ENCODE data around the gene SGK2.

The SGK2 gene

GRCh38 chr20:43558412-43559146 lies at the start of gene SGK2:
SGK2 (plus strand) TSS chr20:43559027; CDS start chr20:43566496, 7,469 bp downstream.
- H3K9me3 ChIP-seq (ENCODE audit: control insufficient read depth, insufficient read depth, low read length), result no peaks in the 10 kb centered on the region
- H3K36me3 ChIP-seq (ENCODE audit: insufficient read depth, low read length), result no peaks in the 10 kb centered on the region
- H3K9ac ChIP-seq (ENCODE audit: low read depth, low read length), result no peak within 1 kb of the TSS
- H3K4me1 ChIP-seq (ENCODE audit: insufficient read depth, low read length), result peaks cover 8% of the 10 kb centered on the region; the same call in 1 of the 2 replicates

- Histone ChIP-seq H3K36me3 (ENCODE audit: insufficient read depth, low read length) (no peaks in the 10 kb centered on the region), H3K9ac (ENCODE audit: low read depth, low read length) (no peak overlapping the region), H3K4me1 (ENCODE audit: insufficient read depth, low read length) (peaks cover 4% of the 10 kb centered on the region; the same call in 1 of the 2 replicates), H3K9me3 (ENCODE audit: control insufficient read depth, insufficient read depth, low read length) (no peaks in the 10 kb centered on the region)
Observed at GRCh38 chr20:43511879-43512278, 46.9 kb upstream of the SGK2 start.

- peak overlapping the region; percentile 52 for H3K9ac ChIP-seq (ENCODE audit: low read depth, low read length)
- H3K36me3 ChIP-seq (ENCODE audit: insufficient read depth, low read length), result peaks cover 3% of the 10 kb centered on the region; the same call in 1 of the 2 replicates
- peaks cover 4% of the 10 kb centered on the region; the same call in 1 of the 2 replicates for H3K4me1 ChIP-seq (ENCODE audit: insufficient read depth, low read length)
- no peaks in the 10 kb centered on the region for H3K9me3 ChIP-seq (ENCODE audit: control insufficient read depth, insufficient read depth, low read length)
Observed at GRCh38 chr20:43513372-43513930, 45.4 kb upstream of the SGK2 start.

- peak overlapping the region; percentile 55 for H3K9ac ChIP-seq (ENCODE audit: low read depth, low read length)
- H3K9me3 ChIP-seq (ENCODE audit: control insufficient read depth, insufficient read depth, low read length), result no peaks in the 10 kb centered on the region
- H3K4me1 ChIP-seq (ENCODE audit: insufficient read depth, low read length), result peaks cover under 1% of the 10 kb centered on the region; the same call in 1 of the 2 replicates
- H3K36me3 ChIP-seq (ENCODE audit: insufficient read depth, low read length), result peaks cover 3% of the 10 kb centered on the region; the same call in 1 of the 2 replicates
Observed at GRCh38 chr20:43513931-43514647, 44.7 kb upstream of the SGK2 start.

GRCh38 chr20:43514648-43514999 lies 44.2 kb upstream of the SGK2 start:
- Histone ChIP-seq H3K9ac (ENCODE audit: low read depth, low read length) (peak overlapping the region; percentile 55; the same call in 1 of the 2 replicates), H3K9me3 (ENCODE audit: control insufficient read depth, insufficient read depth, low read length) (no peaks in the 10 kb centered on the region)

GRCh38 chr20:43515628-43516027 lies 43.2 kb upstream of the SGK2 start:
- no peaks in the 10 kb centered on the region for H3K4me1 ChIP-seq (ENCODE audit: insufficient read depth, low read length)
- H3K9ac ChIP-seq (ENCODE audit: low read depth, low read length), result peak overlapping the region; percentile 55; the same call in 1 of the 2 replicates

More at GRCh38 chr20:43514648-43514999, 44.2 kb upstream of the SGK2 start:
- H3K36me3 ChIP-seq (ENCODE audit: insufficient read depth, low read length), result peaks cover 3% of the 10 kb centered on the region; the same call in 1 of the 2 replicates
- no peaks in the 10 kb centered on the region for H3K4me1 ChIP-seq (ENCODE audit: insufficient read depth, low read length)

GRCh38 chr20:43516251-43516824 lies 42.5 kb upstream of the SGK2 start:
- Histone ChIP-seq H3K9me3 (ENCODE audit: control insufficient read depth, insufficient read depth, low read length) (no peaks in the 10 kb centered on the region), H3K9ac (ENCODE audit: low read depth, low read length) (no peak overlapping the region), H3K36me3 (ENCODE audit: insufficient read depth, low read length) (peaks cover 3% of the 10 kb centered on the region; the same call in 1 of the 2 replicates), H3K4me1 (ENCODE audit: insufficient read depth, low read length) (no peaks in the 10 kb centered on the region)

More at GRCh38 chr20:43515628-43516027, 43.2 kb upstream of the SGK2 start:
- Histone ChIP-seq H3K9me3 (ENCODE audit: control insufficient read depth, insufficient read depth, low read length) (no peaks in the 10 kb centered on the region), H3K36me3 (ENCODE audit: insufficient read depth, low read length) (peaks cover 3% of the 10 kb centered on the region; the same call in 1 of the 2 replicates)

GRCh38 chr20:43520074-43520630 lies 38.7 kb upstream of the SGK2 start:
- Histone ChIP-seq H3K9me3 (ENCODE audit: control insufficient read depth, insufficient read depth, low read length) (no peaks in the 10 kb centered on the region), H3K4me1 (ENCODE audit: insufficient read depth, low read length) (no peaks in the 10 kb centered on the region), H3K9ac (ENCODE audit: low read depth, low read length) (no peak overlapping the region), H3K36me3 (ENCODE audit: insufficient read depth, low read length) (peaks cover 3% of the 10 kb centered on the region; the same call in 1 of the 2 replicates)

GRCh38 chr20:43525021-43525420 lies 33.8 kb upstream of the SGK2 start:
- Histone ChIP-seq H3K9ac (ENCODE audit: low read depth, low read length) (no peak overlapping the region), H3K4me1 (ENCODE audit: insufficient read depth, low read length) (no peaks in the 10 kb centered on the region), H3K9me3 (ENCODE audit: control insufficient read depth, insufficient read depth, low read length) (no peaks in the 10 kb centered on the region)

GRCh38 chr20:43528258-43528875 lies 30.5 kb upstream of the SGK2 start:
- H3K36me3 ChIP-seq (ENCODE audit: insufficient read depth, low read length), result peaks cover 3% of the 10 kb centered on the region; the same call in 1 of the 2 replicates
- H3K9ac ChIP-seq (ENCODE audit: low read depth, low read length), result no peak overlapping the region
- no peaks in the 10 kb centered on the region for H3K9me3 ChIP-seq (ENCODE audit: control insufficient read depth, insufficient read depth, low read length)
- no peaks in the 10 kb centered on the region for H3K4me1 ChIP-seq (ENCODE audit: insufficient read depth, low read length)

More at GRCh38 chr20:43525021-43525420, 33.8 kb upstream of the SGK2 start:
- H3K36me3 ChIP-seq (ENCODE audit: insufficient read depth, low read length), result peaks cover 3% of the 10 kb centered on the region; the same call in 1 of the 2 replicates

GRCh38 chr20:43529051-43529450 lies 29.8 kb upstream of the SGK2 start:
- peaks cover 3% of the 10 kb centered on the region; the same call in 1 of the 2 replicates for H3K36me3 ChIP-seq (ENCODE audit: insufficient read depth, low read length)
- no peaks in the 10 kb centered on the region for H3K4me1 ChIP-seq (ENCODE audit: insufficient read depth, low read length)
- no peak overlapping the region for H3K9ac ChIP-seq (ENCODE audit: low read depth, low read length)
- no peaks in the 10 kb centered on the region for H3K9me3 ChIP-seq (ENCODE audit: control insufficient read depth, insufficient read depth, low read length)

GRCh38 chr20:43529457-43530153 lies 29.2 kb upstream of the SGK2 start:
- Histone ChIP-seq H3K9me3 (ENCODE audit: control insufficient read depth, insufficient read depth, low read length) (no peaks in the 10 kb centered on the region), H3K9ac (ENCODE audit: low read depth, low read length) (no peak overlapping the region), H3K4me1 (ENCODE audit: insufficient read depth, low read length) (no peaks in the 10 kb centered on the region), H3K36me3 (ENCODE audit: insufficient read depth, low read length) (peaks cover 3% of the 10 kb centered on the region; the same call in 1 of the 2 replicates)

All from ES-I3 (cell line).